HG03571 (cell line): ENCODE results near the gene KCNIP1.

ENCODE experiments used
- ATAC-seq: cut with Tn5 transposase; IDR thresholded peaks from one replicate; pipeline ENCODE4 v1.9.1; 2021; ENCODE audit not compliant: unreplicated experiment

KCNIP1 gene

GRCh38 chr5:170638454-170639220 lies 134.8 kb downstream of the KCNIP1 start:
- ATAC-seq, result no peak

- no peak for ATAC-seq
These were observed 135.6 kb downstream of the KCNIP1 start for GRCh38 chr5:170639221-170639925.

- ATAC-seq, result no peak
These were observed 137.1 kb downstream of the KCNIP1 start for GRCh38 chr5:170640731-170641588.

- ATAC-seq, result no peak
These were observed 137.8 kb downstream of the KCNIP1 start for GRCh38 chr5:170641589-170642031.

GRCh38 chr5:170642066-170642735 lies 138.4 kb downstream of the KCNIP1 start:
- ATAC-seq, result no peak

- ATAC-seq, result no peak
These were observed 139.1 kb downstream of the KCNIP1 start for GRCh38 chr5:170642776-170643436.

- no peak for ATAC-seq
These were observed 139.8 kb downstream of the KCNIP1 start for GRCh38 chr5:170643591-170643990.

GRCh38 chr5:170644501-170644900 lies 140.7 kb downstream of the KCNIP1 start:
- ATAC-seq, result no peak

GRCh38 chr5:170648541-170648940 lies 144.7 kb downstream of the KCNIP1 start:
- no peak for ATAC-seq

- no peak for ATAC-seq
These were observed 147.0 kb downstream of the KCNIP1 start for GRCh38 chr5:170650850-170651249.

GRCh38 chr5:170651604-170652277 lies 147.9 kb downstream of the KCNIP1 start:
- ATAC-seq, result no peak

GRCh38 chr5:170655476-170655875 lies 151.7 kb downstream of the KCNIP1 start:
- no peak for ATAC-seq

- ATAC-seq, result no peak
These were observed 152.1 kb downstream of the KCNIP1 start for GRCh38 chr5:170655920-170656319.

GRCh38 chr5:170656346-170656745 lies 152.5 kb downstream of the KCNIP1 start:
- ATAC-seq, result no peak

GRCh38 chr5:170660531-170660930 lies 156.7 kb downstream of the KCNIP1 start:
- ATAC-seq, result no peak

- ATAC-seq, result no peak
These were observed 159.1 kb downstream of the KCNIP1 start for GRCh38 chr5:170662966-170663365.

GRCh38 chr5:170678811-170679210 lies 175.0 kb downstream of the KCNIP1 start:
- ATAC-seq, result no peak

GRCh38 chr5:170681013-170681433 lies 177.2 kb downstream of the KCNIP1 start:
- no peak for ATAC-seq

GRCh38 chr5:170691657-170692056 lies 187.8 kb downstream of the KCNIP1 start:
- ATAC-seq, result no peak

- ATAC-seq, result no peak
These were observed 189.9 kb downstream of the KCNIP1 start for GRCh38 chr5:170693701-170694100.
